ENCODE results near the gene CFAP77. TPM values are rescaled to one million over a fixed set of nuclear protein-coding genes. Genes with fewer than 3 reads are reported as not detected.
"Not testable (repeated sequence)": the region's sequence is repeated elsewhere in the genome, so short reads cannot be mapped to it uniquely, and the experiment has no call there.

CFAP77 gene
- total RNA-seq, 1 donor from 2014 or later, result under 0.01 TPM

GRCh38 chr9:132547052-132547431, 137.0 kb downstream of the CFAP77 start:
- no peak for DNase-seq (ENCODE audit: low read depth in 2 of 2)

- DNase-seq (ENCODE audit: low read depth in 2 of 2), result no peak
Measured at GRCh38 chr9:132547436-132547835, 137.4 kb downstream of the CFAP77 start.

- DNase-seq (ENCODE audit: low read depth in 2 of 2), result peak; percentile 30 to 54
Measured at GRCh38 chr9:132547976-132548730, 138.1 kb downstream of the CFAP77 start.

DNA sequence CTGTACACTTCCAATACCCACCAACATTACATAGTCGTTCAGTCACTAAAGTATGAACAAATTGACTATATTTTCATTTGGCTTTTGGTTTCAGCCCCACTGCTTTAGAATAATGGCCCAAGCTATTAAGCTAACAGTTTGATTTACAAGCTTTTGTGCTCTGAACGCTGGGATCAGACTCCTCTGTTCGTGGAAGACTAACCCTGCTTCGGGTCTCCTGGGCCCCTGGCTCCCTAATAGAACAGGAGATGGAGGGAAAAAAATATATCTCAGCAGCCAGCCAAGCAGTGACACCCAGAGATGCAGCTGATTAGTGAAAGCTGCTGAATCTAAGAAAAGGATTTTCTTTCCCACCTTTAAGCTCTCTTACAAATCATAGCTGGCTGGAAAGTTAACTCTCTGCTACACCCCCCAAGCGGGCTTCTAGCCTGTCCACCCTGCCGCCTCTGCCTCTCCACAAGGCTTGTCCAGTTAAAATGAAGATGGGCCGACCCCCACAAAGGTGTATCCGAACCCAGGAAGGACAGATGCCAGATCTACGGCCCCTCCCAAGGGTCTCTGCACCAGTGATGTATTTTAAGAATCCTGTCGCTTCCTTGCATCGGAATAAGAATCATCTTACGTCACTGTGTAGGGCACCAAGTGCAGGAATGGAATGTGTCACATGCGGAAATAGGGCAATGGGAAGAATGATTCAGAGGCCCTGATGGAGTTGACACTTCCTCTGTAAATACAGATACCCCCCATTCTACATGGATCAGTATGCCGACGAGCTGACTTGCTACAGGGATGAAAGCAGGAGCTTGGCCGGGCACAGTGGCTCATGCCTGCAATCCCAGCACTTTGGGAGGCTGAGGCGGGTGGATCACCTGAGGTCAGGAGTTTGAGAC, 139.0 kb downstream of the CFAP77 start:
- DNase-seq (ENCODE audit: low read depth in 2 of 2), result peak; percentile 68 to 88

GRCh38 chr9:132551556-132551955, 141.5 kb downstream of the CFAP77 start:
- DNase-seq (ENCODE audit: low read depth in 2 of 2), result no peak

- no peak for DNase-seq (ENCODE audit: low read depth in 2 of 2)
Measured at GRCh38 chr9:132552041-132552440, 142.0 kb downstream of the CFAP77 start.

GRCh38 chr9:132554755-132555154, 144.7 kb downstream of the CFAP77 start:
- no peak for DNase-seq (ENCODE audit: low read depth in 2 of 2)

DNA sequence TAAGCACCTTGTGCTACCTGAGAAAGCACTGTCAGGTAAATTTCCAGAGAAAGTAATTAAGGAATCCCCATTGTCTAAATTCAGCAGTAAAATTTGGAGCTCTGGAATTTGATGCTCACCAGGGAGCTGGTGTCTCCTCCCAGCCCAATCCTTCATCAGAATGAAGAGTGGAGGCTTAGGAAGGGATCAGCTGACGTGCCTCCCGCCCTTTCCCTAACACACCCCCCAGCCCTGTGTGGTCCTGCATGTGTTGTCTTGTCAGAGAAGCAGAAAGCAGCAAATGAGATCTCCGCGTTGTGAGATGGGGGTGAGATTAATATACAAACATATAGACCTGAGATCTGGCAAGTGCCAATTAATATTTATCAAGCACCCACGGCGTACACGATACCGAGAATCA, 145.5 kb downstream of the CFAP77 start:
- DNase-seq (ENCODE audit: low read depth in 2 of 2), result no peak

DNA sequence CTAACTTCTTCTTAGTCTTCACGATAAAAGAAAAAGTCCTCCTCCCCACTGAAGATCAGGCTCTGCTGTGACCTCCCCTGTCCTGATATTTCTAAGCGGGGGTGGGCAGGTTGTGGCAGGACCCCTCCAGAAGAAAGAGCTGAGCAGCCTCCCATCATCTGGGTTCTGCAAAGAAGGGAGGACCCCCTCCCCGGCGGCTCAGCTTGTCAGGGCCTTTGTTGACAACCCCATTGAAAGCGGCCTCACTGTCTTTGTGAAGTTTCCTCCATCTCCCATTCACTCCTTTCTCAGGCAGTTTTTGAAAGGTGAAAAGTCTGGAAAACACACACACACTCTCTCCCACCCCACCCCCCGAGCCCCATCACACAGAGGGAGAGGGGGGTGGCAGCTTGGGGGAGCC, 146.2 kb downstream of the CFAP77 start:
- DNase-seq (ENCODE audit: low read depth in 2 of 2), result no peak

- no peak for DNase-seq (ENCODE audit: low read depth in 2 of 2)
Measured at GRCh38 chr9:132556714-132557113, 146.7 kb downstream of the CFAP77 start.

DNA sequence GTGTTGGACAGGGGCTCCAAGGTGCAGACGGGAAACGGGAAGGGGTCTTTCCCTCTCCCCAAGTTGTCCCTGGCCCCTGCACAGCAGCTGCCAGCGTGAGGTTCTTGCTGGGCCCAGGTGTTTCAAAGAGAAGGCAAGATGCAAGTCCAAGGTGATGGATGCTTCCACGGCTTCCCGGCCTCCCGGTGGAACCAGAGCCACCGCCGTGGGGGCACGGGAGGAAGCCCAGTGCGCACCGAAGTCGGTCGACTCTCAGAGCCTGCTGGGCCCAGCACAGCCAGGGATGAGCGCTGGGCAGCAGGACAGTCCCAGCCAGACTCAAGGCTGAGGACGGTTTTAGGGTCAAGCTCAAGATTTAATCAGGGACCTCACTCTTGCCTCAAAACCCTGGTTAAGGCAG, 147.1 kb downstream of the CFAP77 start:
- DNase-seq (ENCODE audit: low read depth in 2 of 2), result no peak

GRCh38 chr9:132559711-132560110, 149.7 kb downstream of the CFAP77 start:
- no peak for DNase-seq (ENCODE audit: low read depth in 2 of 2)

GRCh38 chr9:132560616-132561202, 150.7 kb downstream of the CFAP77 start:
- peak in 1 of 2 donors; percentile 50 for DNase-seq (ENCODE audit: low read depth in 2 of 2)

DNA sequence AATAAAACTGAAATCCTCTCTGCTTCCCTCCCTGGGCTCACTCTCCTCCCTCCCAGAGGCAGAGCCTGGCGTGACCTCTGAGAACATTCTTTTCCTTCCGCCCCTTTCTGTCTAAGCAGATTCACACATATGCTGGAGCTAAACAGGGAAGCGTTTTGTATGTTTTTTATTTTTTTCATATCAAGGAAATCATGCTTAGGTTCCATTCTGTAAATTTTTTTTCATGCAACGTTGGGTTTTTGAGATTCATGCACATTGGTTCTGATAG, 152.2 kb downstream of the CFAP77 start:
- DNase-seq (ENCODE audit: low read depth in 2 of 2), result peak; percentile 26 to 64

- no peak for DNase-seq (ENCODE audit: low read depth in 2 of 2)
Measured at GRCh38 chr9:132564526-132564925, 154.5 kb downstream of the CFAP77 start.

GRCh38 chr9:132568787-132569186, 158.8 kb downstream of the CFAP77 start:
- DNase-seq (ENCODE audit: low read depth in 2 of 2), result not testable (repeated sequence)

DNA sequence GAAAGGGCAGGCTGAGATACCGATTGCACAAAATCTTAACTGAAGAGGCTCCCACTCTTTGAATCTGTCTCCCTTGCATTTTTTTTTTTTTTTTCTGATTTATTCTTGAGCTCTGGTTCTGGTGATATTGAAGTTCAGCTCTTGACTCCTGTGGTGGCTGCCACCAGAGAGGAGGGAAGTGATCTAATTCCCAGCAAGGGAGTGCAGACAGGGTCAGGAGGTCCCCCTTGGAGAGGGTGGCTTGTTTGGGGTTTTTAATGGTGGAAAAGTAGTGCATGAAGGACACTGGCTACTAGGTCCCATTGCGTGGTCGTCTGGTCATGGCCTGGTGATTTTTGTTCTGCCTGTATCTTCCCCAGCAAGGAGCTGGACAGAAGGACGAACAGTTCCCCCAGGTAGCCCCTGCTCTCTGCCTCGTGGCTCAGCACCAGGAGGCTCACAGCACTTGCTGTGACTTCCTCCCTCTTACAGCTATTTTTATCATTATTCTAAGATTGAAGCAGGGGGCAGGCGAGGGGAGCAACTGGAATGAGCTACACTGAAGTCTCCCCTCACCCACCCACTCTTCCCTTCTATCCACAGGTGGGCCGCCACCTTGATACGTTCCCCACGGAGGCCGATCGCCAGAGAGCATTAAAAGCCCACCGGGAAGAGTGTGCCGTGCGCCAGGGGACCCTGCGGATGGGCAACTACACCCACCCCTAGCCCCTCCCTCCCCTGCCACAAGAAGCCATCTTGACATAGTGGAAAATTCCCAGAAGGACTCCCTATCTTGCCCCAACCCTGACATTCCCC, 162.0 kb downstream of the CFAP77 start:
- no peak for DNase-seq (ENCODE audit: low read depth in 2 of 2)

DNA sequence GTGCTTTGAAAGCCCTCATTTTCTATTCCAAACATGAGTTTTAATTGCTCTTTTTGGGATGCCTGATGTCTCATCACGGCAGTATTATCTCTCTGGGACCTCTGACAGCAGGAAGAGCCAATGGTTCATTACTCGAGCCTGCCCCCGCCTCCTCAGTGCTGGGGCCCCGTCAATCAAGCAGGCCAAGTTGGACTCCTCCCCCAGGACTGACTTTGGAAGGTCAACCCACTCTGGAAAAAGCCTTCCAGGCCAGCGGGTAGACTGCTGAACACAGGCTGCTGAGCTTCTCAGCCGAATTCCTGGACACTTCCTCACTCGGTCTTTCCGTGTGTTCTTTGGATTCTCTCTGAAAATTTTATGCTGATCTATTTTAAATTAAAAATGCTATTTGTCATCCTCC, 162.9 kb downstream of the CFAP77 start:
- no peak for DNase-seq (ENCODE audit: low read depth in 2 of 2)

- DNase-seq (ENCODE audit: low read depth in 2 of 2), result peak; percentile 74 to 86
Measured at GRCh38 chr9:132575005-132575609, 165.1 kb downstream of the CFAP77 start.

- DNase-seq (ENCODE audit: low read depth in 2 of 2), result no peak
Measured at GRCh38 chr9:132575811-132576210, 165.8 kb downstream of the CFAP77 start.

GRCh38 chr9:132577119-132577518, 167.1 kb downstream of the CFAP77 start:
- no peak for DNase-seq (ENCODE audit: low read depth in 2 of 2)
